Endothelial cell of umbilical vein (primary cell): Measurements from ENCODE around the gene NAT16. TPM values are rescaled to one million over a fixed set of nuclear protein-coding genes. Genes with fewer than 3 reads are reported as not detected.

Experiments used
- BruUV-seq: library from RNA; stranded (reverse); fragments of 400-500 nt; replicated peaks from 2 replicates; lab custom pipeline; 2021; lab: Mats Ljungman, UMichigan
- CTCF ChIA-PET: fragments of 300-600, 350-600 bp; sonication (Branson Sonifier 250); formaldehyde crosslinking; loops from one replicate; lab custom pipeline; 2021; ENCODE audit warnings: antibody characterized with exemption, inconsistent platforms; lab: Charles Lee
- POLR2A ChIA-PET: fragments of 300-600, 350-600 bp; sonication (Branson Sonifier 250); formaldehyde crosslinking; loops from one replicate; lab custom pipeline; 2021; ENCODE audit warnings: antibody characterized with exemption, inconsistent platforms; lab: Charles Lee
- DNase-seq: peaks from one replicate; pipeline ENCODE4 v3.0.0-alpha.2; 2011; ENCODE audit warnings: low read depth, low spot score
- FAIRE-seq: peaks from 2 replicates; lab custom pipeline; 2011; peaks lifted over from hg19 to GRCh38; lab: Jason Lieb, UNC
- H2AFZ ChIP-seq: 2 replicates; pipeline ENCODE4 v1.6.0; 2012; ENCODE audit warnings: low read depth, low read length, control low read depth, inconsistent platforms
- H3K27ac ChIP-seq: 2 replicates; pipeline ENCODE4 v1.5.1; 2011; ENCODE audit warnings: low read depth, mild to moderate bottlenecking, control low read depth, low read length, moderate library complexity; ENCODE audit not compliant: insufficient read depth
- H3K27me3 ChIP-seq, 2 experiments: 2 replicates each; pipeline versions ENCODE4 v1.6.0 to v1.6.1; 2011; ENCODE audit warnings: low read length in 2 of 2, mixed read lengths in 1 of 2; ENCODE audit not compliant: control insufficient read depth in 2 of 2, insufficient read depth in 2 of 2
- H3K36me3 ChIP-seq, 2 experiments: 2 replicates in 1 of 2; 3 replicates in 1 of 2; pipeline ENCODE4 v1.5.1; 2011; ENCODE audit warnings: low read length in 2 of 2, mild to moderate bottlenecking in 1 of 2, moderate library complexity in 1 of 2; ENCODE audit not compliant: control insufficient read depth in 2 of 2, insufficient read depth in 2 of 2; ENCODE audit errors: extremely low read depth in 1 of 2
- H3K4me1 ChIP-seq: 3 replicates; pipeline ENCODE4 v1.5.1; 2011; ENCODE audit warnings: mild to moderate bottlenecking, low read length; ENCODE audit not compliant: control insufficient read depth, insufficient read depth; ENCODE audit errors: extremely low read depth
- H3K4me2 ChIP-seq: 2 replicates; pipeline ENCODE4 v1.6.1; 2011; ENCODE audit warnings: low read length, control low read depth, mixed read lengths; ENCODE audit not compliant: insufficient read depth
- H3K4me3 ChIP-seq, 3 experiments: fragments of 200-600 bp in 1 of 3; sonication (generic), shearing (Covaris generic) in 1 of 3; replicated peaks in 1 of 3; 2 replicates each; pipeline ENCODE4 v1.5.1; 2011 to 2016; ENCODE audit warnings: control low read depth in 3 of 3, low read length in 3 of 3, mild to moderate bottlenecking in 2 of 3, inconsistent platforms in 1 of 3, low read depth in 1 of 3, moderate library complexity in 1 of 3; ENCODE audit not compliant: insufficient read depth in 1 of 3
- H3K79me2 ChIP-seq: 2 replicates; pipeline ENCODE4 v1.6.0; 2012; ENCODE audit warnings: low read length, inconsistent platforms; ENCODE audit not compliant: control insufficient read depth, insufficient read depth
- H3K9ac ChIP-seq: replicated peaks from 2 replicates; pipeline ENCODE3; 2011; ENCODE audit warnings: low read length, control low read depth; ENCODE audit not compliant: insufficient read depth; ENCODE audit errors: extremely low read depth
- H3K9me1 ChIP-seq: replicated peaks from 3 replicates; pipeline ENCODE4 v1.6.0; 2011; ENCODE audit warnings: mild to moderate bottlenecking, low read length; ENCODE audit not compliant: control insufficient read depth, insufficient read depth; ENCODE audit errors: extremely low read depth
- H3K9me3 ChIP-seq: replicated peaks from 2 replicates; pipeline ENCODE4 v1.5.1; 2012; ENCODE audit warnings: low read length, inconsistent platforms; ENCODE audit not compliant: control insufficient read depth, insufficient read depth
- H4K20me1 ChIP-seq: replicated peaks from 2 replicates; pipeline ENCODE3; 2011; ENCODE audit warnings: mild to moderate bottlenecking, low read length; ENCODE audit not compliant: control insufficient read depth, insufficient read depth; ENCODE audit errors: extremely low read depth
- CTCF ChIP-seq, 2 donors: IDR thresholded peaks; 1 replicate in 1 of 2; 2 replicates in 1 of 2; pipeline ENCODE4 v1.5.1; 2011; ENCODE audit warnings: low read length in 2 of 2, mild to moderate bottlenecking in 2 of 2, moderate library complexity in 2 of 2, control low read depth in 1 of 2, inconsistent platforms in 1 of 2, low read depth in 1 of 2; ENCODE audit not compliant: insufficient read depth in 1 of 2; ENCODE audit errors: extremely low read depth in 1 of 2
- EZH2 ChIP-seq: IDR thresholded peaks from 2 replicates; pipeline ENCODE4 v1.6.1; 2012; ENCODE audit warnings: borderline replicate concordance, low read depth, mild to moderate bottlenecking, moderate library complexity, low read length, inconsistent platforms; ENCODE audit not compliant: severe bottlenecking
- GATA2 ChIP-seq: IDR thresholded peaks from 2 replicates; pipeline ENCODE4 v1.7.0; 2011; ENCODE audit warnings: low read depth, mild to moderate bottlenecking, moderate library complexity, mixed read lengths, low read length; ENCODE audit not compliant: insufficient read length, insufficient read depth
- JUN ChIP-seq: IDR thresholded peaks from 2 replicates; pipeline ENCODE4 v1.6.1; 2011; ENCODE audit warnings: borderline replicate concordance, low read depth; ENCODE audit not compliant: insufficient read length, insufficient read depth
- MAX ChIP-seq: IDR thresholded peaks from 2 replicates; pipeline ENCODE4 v1.6.1; 2011; ENCODE audit not compliant: insufficient read depth, insufficient read length
- MYC ChIP-seq: IDR thresholded peaks from one replicate; pipeline ENCODE4 v1.6.1; 2011; ENCODE audit warnings: mild to moderate bottlenecking, low read depth, low read length
- dilution Hi-C: fragments of 300-500 bp; cut with MboI; formaldehyde crosslinking; loops from one replicate; pipeline ENCODE4 v1.15.0; 2019; ENCODE audit warnings: low sequenced_read_pairs; ENCODE audit not compliant: extremely low pct_ligation_motif_present
- intact Hi-C: fragments of 100-400 bp; cut with micrococcal nuclease; formaldehyde crosslinking; loops from one replicate; pipeline ENCODE4 v1.10.0; 2022
- polyA plus RNA-seq, 4 experiments: library from polyadenylated mRNA; depleted of rRNA in 3 of 4; stranded (reverse) in 3 of 4; unstranded in 1 of 4; fragments of >200 nt; gene quantifications; 2 replicates each; pipeline versions ENCODE4 v1.2.1 to v1.2.3, GENCODE V29; 2011 to 2012; ENCODE audit warnings: missing spikeins in 1 of 4
- total RNA-seq: library from RNA; stranded (reverse); gene quantifications from 2 replicates; pipeline ENCODE4 v1.2.3, GENCODE V29; 2021

The NAT16 gene
- total and polyA plus RNA-seq, 2 donors (not counting 3 experiments of a cell fraction or from before 2014, with no cell fraction given), result not detected

GRCh38 chr7:101156866-101157589, 23.1 kb downstream of the NAT16 start:
- Histone ChIP-seq H4K20me1 (no peaks in the 10 kb centered on the region), H3K27me3 (peaks cover 0 to 2% of the 10 kb centered on the region in 2 experiments), H3K9me1 (no peaks in the 10 kb centered on the region), H3K4me1 (peaks cover 6% of the 10 kb centered on the region), H3K4me2 (no peak overlapping the region), H3K79me2 (peaks cover 10% of the 10 kb centered on the region), H3K4me3 (no peak overlapping the region), H2AFZ (no peak overlapping the region), H3K27ac (no peak overlapping the region), H3K9ac (no peak overlapping the region), H3K9me3 (no peaks in the 10 kb centered on the region), H3K36me3 (peaks cover 5 to 19% of the 10 kb centered on the region in 2 experiments)
- intact Hi-C loops, result no loop called here
- FAIRE-seq (no peak), DNase-seq (no peak)
- no peak for TF ChIP-seq MYC
- ChIA-PET POLR2A (interaction anchor here (0.5 to 0.6 kb wide), 2 partner anchors 57 to 522 kb away, joined by 5 read pairs; no protein-coding TSS in a partner anchor), CTCF (interaction anchor here (0.7 to 6.0 kb wide), 11 partner anchors 10 to 452 kb away, joined by 3 to 75 read pairs (median 6); partner anchors contain the start of genes PLOD3 and ZNHIT1)
- no TSS peak for BruUV-seq
- dilution Hi-C loops, result no loop called here

- intact Hi-C loops, result no loop called here
These were observed 23.8 kb downstream of the NAT16 start for GRCh38 chr7:101156277-101156676.

More at GRCh38 chr7:101156277-101156676, 23.8 kb downstream of the NAT16 start:
- no peak overlapping the region for H2AFZ ChIP-seq
- no peak overlapping the region for H3K4me2 ChIP-seq
- no peak overlapping the region for H3K27ac ChIP-seq
- ChIA-PET POLR2A (interaction anchor here (0.6 kb wide), 2 partner anchors 12 to 522 kb away, joined by 5 to 8 read pairs; no protein-coding TSS in a partner anchor), CTCF (interaction anchor here (0.6 to 6.0 kb wide), 11 partner anchors 9 to 152 kb away, joined by 3 to 75 read pairs (median 6); partner anchors contain the start of genes PLOD3 and ZNHIT1)
- H3K79me2 ChIP-seq, result peaks cover 10% of the 10 kb centered on the region
- no TSS peak for BruUV-seq
- peaks cover 6% of the 10 kb centered on the region for H3K4me1 ChIP-seq
- peaks cover 5 to 19% of the 10 kb centered on the region in 2 experiments for H3K36me3 ChIP-seq
- DNase-seq (no peak), FAIRE-seq (no peak)
- dilution Hi-C loops, result no loop called here
- H4K20me1 ChIP-seq, result no peaks in the 10 kb centered on the region
- H3K9me3 ChIP-seq, result no peaks in the 10 kb centered on the region
- no peak overlapping the region for H3K4me3 ChIP-seq
- H3K9ac ChIP-seq, result no peak overlapping the region
- TF ChIP-seq CTCF (IDR thresholded peaks at IDR 0.05; ENCODE audit: extremely low read depth in 1 of 2, insufficient read depth in 1 of 2, low read depth in 1 of 2, low read length in 2 of 2) (peak; percentile 16 to 23), MYC (no peak), JUN (no peak), MAX (no peak), GATA2 (no peak), EZH2 (no peak)
- H3K27me3 ChIP-seq, result peaks cover 0 to 4% of the 10 kb centered on the region in 2 experiments
- no peaks in the 10 kb centered on the region for H3K9me1 ChIP-seq
